Ecto neural progenitor cell (in vitro differentiated cells): Measurements from ENCODE around the gene FAM13A.
"Not testable (repeated sequence)": the region's sequence is repeated elsewhere in the genome, so short reads cannot be mapped to it uniquely, and the experiment has no call there.

Source experiments
- DNase-seq: peaks from one replicate; pipeline ENCODE4 v3.0.0-alpha.2; 2018; ENCODE audit warnings: low spot score

The FAM13A gene

DNA sequence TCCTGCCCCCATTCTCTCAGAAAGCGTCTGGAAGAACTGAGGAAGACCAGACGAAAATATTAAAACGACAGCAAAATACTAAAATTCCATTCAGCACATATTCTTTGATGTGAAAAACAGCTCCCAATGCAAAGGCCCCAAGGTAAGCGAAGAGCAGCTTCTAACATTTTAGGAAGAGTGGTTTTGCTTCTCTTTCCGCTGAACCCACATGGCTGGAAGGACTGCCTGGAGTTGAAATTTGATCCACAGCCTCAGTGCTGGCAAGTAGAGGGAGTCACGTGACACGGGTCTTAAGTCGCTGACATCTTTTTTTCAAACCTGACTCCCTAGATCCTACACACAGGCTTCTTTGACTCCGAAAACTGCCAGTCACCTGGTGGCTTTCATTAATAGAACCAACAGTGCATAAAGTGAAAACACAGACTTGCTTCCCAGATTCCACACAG lies at the start of gene FAM13A:
TSS of gene FAM13A (minus strand) at position 233 of the 446 bp plus-strand sequence. CDS start at position 12, 221 bp downstream.
- peak; percentile 82 for DNase-seq

- no peak for DNase-seq
These were observed 48.7 kb upstream of the FAM13A start for GRCh38 chr4:89105726-89106125.

DNA sequence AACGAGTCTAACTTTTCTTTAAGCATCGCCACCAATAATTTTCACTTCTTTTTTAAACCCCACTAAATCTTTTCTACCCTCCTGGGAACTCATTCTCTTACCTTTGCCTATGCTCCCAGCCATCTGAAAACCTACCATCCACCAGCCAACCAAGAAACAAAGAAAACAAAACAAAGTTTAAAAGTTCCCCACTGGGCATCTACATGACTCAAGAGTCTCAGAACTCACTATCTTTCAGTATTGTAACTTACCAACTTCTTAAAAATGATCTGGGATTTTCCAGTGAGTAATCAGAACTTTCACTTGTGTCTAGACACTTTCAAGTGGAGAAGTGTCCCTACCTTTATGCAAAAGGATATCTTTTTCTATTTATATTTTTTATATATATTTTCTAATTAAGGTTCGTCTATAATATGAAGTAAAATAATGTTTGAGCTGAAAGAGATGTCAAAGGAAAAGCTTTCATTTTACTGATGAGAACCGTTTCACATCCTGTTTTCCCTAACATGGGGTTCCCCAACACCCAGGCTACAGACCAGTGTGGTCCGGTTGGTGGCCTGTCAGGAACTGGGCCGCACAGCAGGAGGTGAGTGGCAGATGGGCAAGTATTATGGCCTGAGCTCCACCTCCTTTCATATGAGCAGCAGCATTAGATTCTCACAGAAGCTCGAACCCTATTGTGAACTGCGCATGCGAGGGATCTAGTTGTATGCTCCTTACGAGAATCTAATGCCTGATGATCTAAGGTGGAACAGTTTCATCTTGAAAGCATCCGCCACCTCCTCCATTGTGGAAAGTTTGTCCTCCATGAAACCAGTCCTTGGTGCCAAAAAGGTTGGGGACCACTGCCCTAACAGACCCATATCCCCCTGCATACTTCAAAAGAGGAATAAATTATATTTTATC lies 44.5 kb upstream of the FAM13A start:
- DNase-seq, result no peak

GRCh38 chr4:89100853-89101252 lies 43.9 kb upstream of the FAM13A start:
- no peak for DNase-seq

DNA sequence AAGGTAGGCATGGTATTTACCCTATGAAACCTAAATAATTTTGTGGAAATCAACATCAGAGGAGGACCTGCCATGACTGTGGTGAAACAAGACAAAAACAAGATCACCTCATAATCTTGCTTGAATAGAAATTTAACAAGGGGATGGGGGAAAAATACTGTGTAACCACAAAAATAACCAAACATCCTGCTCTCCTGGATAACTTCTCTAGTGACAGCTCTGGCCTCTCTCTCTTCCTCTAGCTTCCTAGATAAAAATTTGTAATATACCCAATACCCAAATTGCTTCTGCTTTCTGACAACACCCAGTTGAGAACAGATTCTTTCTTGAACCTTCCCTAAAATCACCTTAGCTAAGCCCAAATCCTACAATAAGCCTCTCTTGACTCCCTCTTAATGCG lies 42.5 kb upstream of the FAM13A start:
- DNase-seq, result no peak

DNA sequence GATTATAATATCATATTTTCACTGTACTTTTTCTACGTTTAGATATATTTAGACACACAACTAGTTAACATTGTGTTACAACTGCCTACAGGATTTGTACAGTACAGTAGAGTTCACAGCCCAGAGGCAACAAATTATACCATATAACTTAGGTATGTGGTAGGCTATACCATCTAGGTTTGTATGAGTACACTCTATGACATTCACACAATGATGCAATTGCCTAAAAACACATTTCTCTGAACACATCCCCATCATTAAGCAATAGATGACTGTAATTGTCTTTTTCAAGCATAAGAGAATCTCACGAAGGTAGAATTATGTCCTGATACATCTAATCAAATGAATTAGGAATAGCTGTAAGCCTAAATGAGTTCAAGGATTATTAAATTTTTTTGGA lies 42.0 kb upstream of the FAM13A start:
- no peak for DNase-seq

DNA sequence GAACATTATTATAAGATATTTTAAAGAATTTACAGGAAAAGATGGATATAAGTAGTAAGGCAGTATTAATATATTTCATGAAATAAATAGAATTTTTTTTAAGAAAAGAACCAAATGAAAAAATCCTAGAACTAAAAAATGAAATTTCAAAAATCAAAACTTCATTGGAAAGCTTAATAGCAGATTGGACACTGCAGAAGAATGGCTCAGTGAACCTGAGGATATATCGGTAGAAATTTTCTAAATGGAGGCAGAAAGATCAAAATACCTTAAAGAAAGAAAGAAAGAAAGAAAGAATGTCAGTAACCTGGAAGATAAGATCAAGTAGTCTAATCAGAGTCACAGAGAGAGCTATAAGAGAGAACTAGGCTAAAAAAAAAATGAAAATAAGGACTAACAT lies 21.3 kb upstream of the FAM13A start:
- no peak for DNase-seq

DNA sequence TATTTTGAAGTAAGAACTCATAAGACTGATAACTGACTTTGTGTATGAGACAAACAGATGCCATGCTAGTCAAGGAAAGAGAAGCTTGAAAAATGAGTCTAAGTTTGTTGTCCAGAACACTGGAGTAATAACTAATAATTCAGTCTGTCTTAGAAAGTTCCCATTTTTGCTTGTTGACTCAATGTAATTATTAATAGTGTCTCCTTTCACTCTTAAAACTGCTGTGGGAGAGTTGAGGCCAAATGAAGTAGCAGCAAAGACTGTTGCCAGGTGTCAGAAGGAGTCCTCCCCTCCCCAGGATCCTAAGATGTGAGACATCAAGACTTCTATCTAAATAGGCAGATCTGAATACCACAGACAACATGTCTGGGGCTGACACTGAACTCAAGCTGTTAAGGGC lies 20.8 kb upstream of the FAM13A start:
- DNase-seq, result no peak

GRCh38 chr4:89072921-89073320 lies 15.9 kb upstream of the FAM13A start:
- DNase-seq, result no peak

- no peak for DNase-seq
These were observed 14.3 kb upstream of the FAM13A start for GRCh38 chr4:89071311-89071710.

DNA sequence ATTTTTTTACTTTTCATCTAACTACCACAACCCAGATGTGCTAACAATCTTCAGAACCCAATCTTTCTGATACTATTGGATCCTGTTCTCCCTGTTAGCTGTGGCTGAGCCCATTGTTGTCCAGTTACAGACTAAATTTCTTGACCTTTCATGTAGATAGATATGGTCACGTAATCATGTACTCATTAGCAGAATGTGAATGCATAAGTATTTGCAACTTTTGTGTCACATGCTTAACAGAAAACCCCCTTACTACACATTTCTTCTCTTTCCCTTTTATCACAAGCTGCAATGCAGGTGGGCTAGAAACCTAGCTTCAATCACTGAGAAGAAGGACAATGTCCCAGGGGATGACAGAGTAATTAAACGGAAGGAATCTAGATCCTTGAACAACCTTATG lies 13.1 kb upstream of the FAM13A start:
- no peak for DNase-seq

- DNase-seq, result no peak
These were observed 12.5 kb upstream of the FAM13A start for GRCh38 chr4:89069481-89069880.

- no peak for DNase-seq
These were observed 10.4 kb upstream of the FAM13A start for GRCh38 chr4:89067417-89067816.

DNA sequence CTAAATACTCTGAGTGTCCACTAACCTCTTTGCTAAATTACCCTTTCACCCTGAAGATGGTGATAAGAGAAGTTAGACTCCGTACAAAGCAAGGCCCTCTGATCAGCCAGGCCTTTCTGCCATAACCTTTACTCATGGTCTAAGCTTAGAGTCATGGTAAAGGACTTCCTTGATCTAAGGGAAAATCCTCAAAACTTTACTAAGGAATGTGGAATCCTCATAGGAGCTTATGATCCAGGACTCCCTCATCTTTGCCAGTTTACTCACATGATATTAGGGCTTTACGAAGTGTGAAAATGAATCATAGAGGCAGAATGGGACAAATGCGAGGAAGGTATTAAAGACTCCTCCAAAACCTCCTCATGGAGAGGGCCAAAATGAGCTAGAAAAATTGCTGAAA lies 7.9 kb upstream of the FAM13A start:
- DNase-seq, result no peak

DNA sequence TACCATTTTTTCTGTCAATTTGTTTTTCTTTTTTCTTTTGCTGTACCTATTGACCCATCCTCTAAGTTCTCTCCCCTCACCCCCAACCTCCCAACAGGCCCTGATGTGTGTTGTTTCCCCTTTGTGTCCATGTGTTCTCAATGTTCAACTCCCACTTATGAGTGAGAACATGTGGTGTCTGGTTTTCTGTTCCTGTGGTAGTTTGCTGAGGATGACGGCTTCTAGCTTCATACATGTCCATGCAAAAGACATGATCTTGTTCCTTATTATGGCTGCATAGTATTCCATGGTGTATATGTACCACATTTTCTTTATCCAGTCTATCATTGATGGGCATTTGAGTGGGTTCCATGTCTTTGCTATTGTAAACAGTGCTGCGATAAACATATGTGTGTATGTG lies 859 bp upstream of the FAM13A start:
- not testable (repeated sequence) for DNase-seq

DNA sequence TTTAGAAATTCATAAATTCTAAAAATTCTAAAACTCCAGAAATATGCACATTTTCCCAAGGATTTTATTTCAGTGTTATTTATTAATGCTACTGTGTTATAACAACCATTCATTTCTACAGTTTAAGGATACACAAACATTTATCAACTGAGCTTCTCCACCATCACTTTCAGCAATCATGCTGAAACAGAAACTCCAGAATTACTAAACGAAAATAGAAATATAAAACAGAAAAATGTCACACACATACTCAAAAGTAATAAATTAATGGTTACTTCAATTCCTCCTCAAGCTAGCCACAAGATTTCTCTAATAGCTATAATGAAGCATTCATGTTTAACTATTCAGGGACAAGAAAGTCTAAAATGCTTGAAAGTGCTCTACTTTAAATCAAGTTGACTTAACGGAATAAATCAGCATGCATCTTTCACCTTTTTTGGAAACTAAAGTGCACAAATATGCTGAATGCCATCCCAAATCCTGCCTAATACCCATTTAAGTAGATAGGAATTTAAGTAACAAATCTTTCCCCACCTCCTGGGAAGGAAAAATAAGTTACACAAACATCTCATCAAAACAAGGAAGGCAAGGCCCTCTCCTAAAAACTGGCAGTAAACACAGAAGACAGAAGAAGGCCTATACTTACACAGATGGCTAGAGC lies 563 bp downstream of the FAM13A start:
- no peak for DNase-seq

GRCh38 chr4:89055157-89056080 lies 1.6 kb downstream of the FAM13A start:
- no peak for DNase-seq

DNA sequence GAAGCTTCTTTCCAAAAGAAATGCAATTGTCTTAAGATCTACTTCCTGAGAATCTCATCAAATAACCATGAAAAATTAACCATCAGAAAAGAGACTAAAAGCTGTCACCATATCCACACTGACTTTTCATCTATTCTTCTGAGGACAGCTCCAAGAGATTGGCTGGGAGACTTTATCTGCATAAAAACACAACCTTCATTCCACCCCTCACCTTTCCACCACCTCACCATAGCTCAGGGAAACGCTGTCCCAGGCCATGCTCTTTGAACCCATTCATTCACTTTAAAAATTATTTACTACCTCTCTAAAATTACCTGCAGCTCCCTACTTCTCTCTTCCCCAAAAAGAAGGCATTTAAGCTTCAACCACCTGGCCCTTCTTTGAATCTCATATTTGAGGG lies 2.4 kb downstream of the FAM13A start:
- DNase-seq, result no peak

DNA sequence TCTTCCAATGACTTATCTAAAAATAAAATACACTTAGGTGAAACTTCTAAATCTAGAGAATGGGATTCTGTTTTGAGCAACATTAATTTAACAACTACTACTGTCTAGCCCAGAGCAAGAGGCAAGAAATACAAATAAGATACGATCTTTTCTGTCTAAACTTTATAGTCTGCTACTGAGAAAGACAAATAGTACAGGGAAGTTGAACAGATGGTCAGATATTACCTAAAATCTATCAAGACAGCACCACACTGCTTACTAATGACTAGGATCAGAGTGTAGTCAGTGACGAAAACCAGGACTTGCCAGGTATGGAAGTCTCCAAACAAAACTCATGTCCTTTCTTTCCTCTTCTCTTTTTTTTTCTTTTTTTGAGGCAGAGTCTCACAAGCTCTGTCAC lies 7.1 kb downstream of the FAM13A start:
- no peak for DNase-seq

- DNase-seq, result no peak
These were observed 7.9 kb downstream of the FAM13A start for GRCh38 chr4:89048906-89049601.

DNA sequence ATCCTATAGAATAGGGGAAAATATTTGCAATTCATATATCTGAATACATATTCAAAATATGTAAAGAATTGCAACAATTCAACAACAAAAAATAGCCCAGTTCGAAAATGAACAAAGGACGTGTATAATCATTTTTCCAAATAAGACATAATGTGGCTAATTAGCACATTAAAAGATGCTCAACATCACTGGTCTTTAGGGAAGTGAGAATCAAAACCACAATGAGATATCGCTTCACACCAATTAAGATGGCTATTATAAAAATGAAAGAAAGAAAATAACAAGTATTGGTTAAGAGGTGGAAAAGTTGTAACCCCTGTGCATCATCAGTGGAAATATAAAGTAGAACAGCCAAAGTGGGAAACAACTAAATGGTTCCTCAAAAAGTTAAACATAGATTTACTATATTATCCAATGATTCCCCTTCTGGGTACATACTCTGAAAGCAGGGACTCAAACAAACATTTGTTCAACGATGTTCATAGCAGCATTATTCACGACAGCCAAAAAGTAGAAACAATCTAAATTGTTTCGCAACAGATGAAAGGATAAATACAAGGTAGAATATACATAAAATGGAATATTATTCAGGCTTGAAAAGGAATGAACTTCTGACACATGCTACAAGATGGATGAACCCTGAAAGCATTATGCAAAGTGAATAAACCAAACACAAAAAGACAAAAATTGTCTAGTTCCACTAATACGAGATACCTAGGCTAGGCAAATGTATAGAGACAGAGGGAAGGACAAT lies 12.7 kb downstream of the FAM13A start:
- no peak for DNase-seq
